Endothelial cell of umbilical vein (primary cell): ENCODE data around the gene ADIG. TPM values are rescaled to one million over a fixed set of nuclear protein-coding genes. Genes with fewer than 3 reads are reported as not detected.

Experiments
- BruUV-seq: library from RNA; stranded (reverse); fragments of 400-500 nt; replicated peaks from 2 replicates; lab custom pipeline; 2021; lab: Mats Ljungman, UMichigan
- CTCF ChIA-PET: fragments of 300-600, 350-600 bp; sonication (Branson Sonifier 250); formaldehyde crosslinking; loops from one replicate; lab custom pipeline; 2021; ENCODE audit warnings: antibody characterized with exemption, inconsistent platforms; lab: Charles Lee
- POLR2A ChIA-PET: fragments of 300-600, 350-600 bp; sonication (Branson Sonifier 250); formaldehyde crosslinking; loops from one replicate; lab custom pipeline; 2021; ENCODE audit warnings: antibody characterized with exemption, inconsistent platforms; lab: Charles Lee
- DNase-seq: peaks from one replicate; pipeline ENCODE4 v3.0.0-alpha.2; 2011; ENCODE audit warnings: low read depth, low spot score
- FAIRE-seq: peaks from 2 replicates; lab custom pipeline; 2011; peaks lifted over from hg19 to GRCh38; lab: Jason Lieb, UNC
- H2AFZ ChIP-seq: 2 replicates; pipeline ENCODE4 v1.6.0; 2012; ENCODE audit warnings: low read depth, low read length, control low read depth, inconsistent platforms
- H3K27ac ChIP-seq: 2 replicates; pipeline ENCODE4 v1.5.1; 2011; ENCODE audit warnings: low read depth, mild to moderate bottlenecking, control low read depth, low read length, moderate library complexity; ENCODE audit not compliant: insufficient read depth
- H3K27me3 ChIP-seq, 2 experiments: 2 replicates each; pipeline versions ENCODE4 v1.6.0 to v1.6.1; 2011; ENCODE audit warnings: low read length in 2 of 2, mixed read lengths in 1 of 2; ENCODE audit not compliant: control insufficient read depth in 2 of 2, insufficient read depth in 2 of 2
- H3K36me3 ChIP-seq, 2 experiments: 2 replicates in 1 of 2; 3 replicates in 1 of 2; pipeline ENCODE4 v1.5.1; 2011; ENCODE audit warnings: low read length in 2 of 2, mild to moderate bottlenecking in 1 of 2, moderate library complexity in 1 of 2; ENCODE audit not compliant: control insufficient read depth in 2 of 2, insufficient read depth in 2 of 2; ENCODE audit errors: extremely low read depth in 1 of 2
- H3K4me1 ChIP-seq: 3 replicates; pipeline ENCODE4 v1.5.1; 2011; ENCODE audit warnings: mild to moderate bottlenecking, low read length; ENCODE audit not compliant: control insufficient read depth, insufficient read depth; ENCODE audit errors: extremely low read depth
- H3K4me2 ChIP-seq: 2 replicates; pipeline ENCODE4 v1.6.1; 2011; ENCODE audit warnings: low read length, control low read depth, mixed read lengths; ENCODE audit not compliant: insufficient read depth
- H3K4me3 ChIP-seq, 3 experiments: fragments of 200-600 bp in 1 of 3; sonication (generic), shearing (Covaris generic) in 1 of 3; replicated peaks in 1 of 3; 2 replicates each; pipeline ENCODE4 v1.5.1; 2011 to 2016; ENCODE audit warnings: control low read depth in 3 of 3, low read length in 3 of 3, mild to moderate bottlenecking in 2 of 3, inconsistent platforms in 1 of 3, low read depth in 1 of 3, moderate library complexity in 1 of 3; ENCODE audit not compliant: insufficient read depth in 1 of 3
- H3K79me2 ChIP-seq: 2 replicates; pipeline ENCODE4 v1.6.0; 2012; ENCODE audit warnings: low read length, inconsistent platforms; ENCODE audit not compliant: control insufficient read depth, insufficient read depth
- H3K9ac ChIP-seq: replicated peaks from 2 replicates; pipeline ENCODE3; 2011; ENCODE audit warnings: low read length, control low read depth; ENCODE audit not compliant: insufficient read depth; ENCODE audit errors: extremely low read depth
- H3K9me1 ChIP-seq: replicated peaks from 3 replicates; pipeline ENCODE4 v1.6.0; 2011; ENCODE audit warnings: mild to moderate bottlenecking, low read length; ENCODE audit not compliant: control insufficient read depth, insufficient read depth; ENCODE audit errors: extremely low read depth
- H3K9me3 ChIP-seq: replicated peaks from 2 replicates; pipeline ENCODE4 v1.5.1; 2012; ENCODE audit warnings: low read length, inconsistent platforms; ENCODE audit not compliant: control insufficient read depth, insufficient read depth
- H4K20me1 ChIP-seq: replicated peaks from 2 replicates; pipeline ENCODE3; 2011; ENCODE audit warnings: mild to moderate bottlenecking, low read length; ENCODE audit not compliant: control insufficient read depth, insufficient read depth; ENCODE audit errors: extremely low read depth
- CTCF ChIP-seq, 2 donors: IDR thresholded peaks; 1 replicate in 1 of 2; 2 replicates in 1 of 2; pipeline ENCODE4 v1.5.1; 2011; ENCODE audit warnings: low read length in 2 of 2, mild to moderate bottlenecking in 2 of 2, moderate library complexity in 2 of 2, control low read depth in 1 of 2, inconsistent platforms in 1 of 2, low read depth in 1 of 2; ENCODE audit not compliant: insufficient read depth in 1 of 2; ENCODE audit errors: extremely low read depth in 1 of 2
- EZH2 ChIP-seq: IDR thresholded peaks from 2 replicates; pipeline ENCODE4 v1.6.1; 2012; ENCODE audit warnings: borderline replicate concordance, low read depth, mild to moderate bottlenecking, moderate library complexity, low read length, inconsistent platforms; ENCODE audit not compliant: severe bottlenecking
- FOS ChIP-seq: IDR thresholded peaks from 2 replicates; pipeline ENCODE4 v1.6.1; 2011; ENCODE audit warnings: mild to moderate bottlenecking, low read length, moderate library complexity, borderline replicate concordance; ENCODE audit not compliant: insufficient read depth
- GATA2 ChIP-seq: IDR thresholded peaks from 2 replicates; pipeline ENCODE4 v1.7.0; 2011; ENCODE audit warnings: low read depth, mild to moderate bottlenecking, moderate library complexity, mixed read lengths, low read length; ENCODE audit not compliant: insufficient read length, insufficient read depth
- JUN ChIP-seq: IDR thresholded peaks from 2 replicates; pipeline ENCODE4 v1.6.1; 2011; ENCODE audit warnings: borderline replicate concordance, low read depth; ENCODE audit not compliant: insufficient read length, insufficient read depth
- MAX ChIP-seq: IDR thresholded peaks from 2 replicates; pipeline ENCODE4 v1.6.1; 2011; ENCODE audit not compliant: insufficient read depth, insufficient read length
- MYC ChIP-seq: IDR thresholded peaks from one replicate; pipeline ENCODE4 v1.6.1; 2011; ENCODE audit warnings: mild to moderate bottlenecking, low read depth, low read length
- POLR2A ChIP-seq: IDR thresholded peaks from 2 replicates; pipeline ENCODE4 v1.6.1; 2012; ENCODE audit warnings: low read depth, mild to moderate bottlenecking, control low read depth, low read length
- POLR2AphosphoS5 ChIP-seq: IDR thresholded peaks from 2 replicates; pipeline ENCODE4 v1.6.1; 2012; ENCODE audit warnings: low read depth, mild to moderate bottlenecking, control low read depth, low read length, moderate library complexity; ENCODE audit not compliant: insufficient read depth
- dilution Hi-C: fragments of 300-500 bp; cut with MboI; formaldehyde crosslinking; loops from one replicate; pipeline ENCODE4 v1.15.0; 2019; ENCODE audit warnings: low sequenced_read_pairs; ENCODE audit not compliant: extremely low pct_ligation_motif_present
- intact Hi-C: fragments of 100-400 bp; cut with micrococcal nuclease; formaldehyde crosslinking; loops from one replicate; pipeline ENCODE4 v1.10.0; 2022
- polyA plus RNA-seq, 4 experiments: library from polyadenylated mRNA; depleted of rRNA in 3 of 4; stranded (reverse) in 3 of 4; unstranded in 1 of 4; fragments of >200 nt; gene quantifications; 2 replicates each; pipeline versions ENCODE4 v1.2.1 to v1.2.3, GENCODE V29; 2011 to 2012; ENCODE audit warnings: missing spikeins in 1 of 4
- total RNA-seq: library from RNA; stranded (reverse); gene quantifications from 2 replicates; pipeline ENCODE4 v1.2.3, GENCODE V29; 2021

Gene ADIG
- total and polyA plus RNA-seq, 2 donors (not counting 3 experiments of a cell fraction or from before 2014, with no cell fraction given): not detected

GRCh38 chr20:38609815-38610214 lies 28.8 kb downstream of the ADIG start:
- Histone ChIP-seq H3K4me3 (no peak overlapping the region), H2AFZ (no peak overlapping the region), H3K4me1 (peaks cover 6% of the 10 kb centered on the region), H3K27ac (no peak overlapping the region), H3K9me1 (no peaks in the 10 kb centered on the region), H3K4me2 (no peak overlapping the region), H4K20me1 (no peaks in the 10 kb centered on the region), H3K36me3 (no peaks in the 10 kb centered on the region), H3K27me3 (peaks cover 0 to 3% of the 10 kb centered on the region in 2 experiments), H3K9ac (no peak overlapping the region), H3K9me3 (no peaks in the 10 kb centered on the region), H3K79me2 (no peaks in the 10 kb centered on the region)
- POLR2A ChIA-PET: no interaction called here
- dilution Hi-C loops (no loop called here), intact Hi-C loops (no loop called here)
- FAIRE-seq: no peak
- no peak for DNase-seq
- CTCF ChIA-PET: no interaction called here
- TF ChIP-seq MYC (no peak), MAX (no peak), GATA2 (no peak), JUN (no peak), FOS (no peak), POLR2A (no peak), POLR2AphosphoS5 (no peak)
- BruUV-seq: no TSS peak

- no peak for FAIRE-seq
- intact Hi-C loops (no loop called here), dilution Hi-C loops (no loop called here)
- TF ChIP-seq JUN (no peak), GATA2 (no peak), MYC (no peak), POLR2AphosphoS5 (no peak), POLR2A (no peak), EZH2 (no peak), FOS (no peak), MAX (no peak), CTCF (IDR thresholded peaks at IDR 0.05; ENCODE audit: extremely low read depth in 1 of 2, insufficient read depth in 1 of 2, low read depth in 1 of 2, low read length in 2 of 2) (no peak)
- ChIA-PET CTCF (no interaction called here), POLR2A (no interaction called here)
- no peak overlapping the region for H3K4me3 ChIP-seq
- H3K9ac ChIP-seq: no peak overlapping the region
- H2AFZ ChIP-seq: no peak overlapping the region
- H3K27ac ChIP-seq: no peak overlapping the region
- no peaks in the 10 kb centered on the region for H3K4me1 ChIP-seq
- no peak for DNase-seq
- H3K9me1 ChIP-seq: no peaks in the 10 kb centered on the region
- no peaks in the 10 kb centered on the region for H4K20me1 ChIP-seq
- H3K4me2 ChIP-seq: no peak overlapping the region
- no TSS peak for BruUV-seq
- no peaks in the 10 kb centered on the region for H3K9me3 ChIP-seq
- H3K79me2 ChIP-seq: no peaks in the 10 kb centered on the region
- peaks cover 0 to 3% of the 10 kb centered on the region in 2 experiments for H3K27me3 ChIP-seq
- no peaks in the 10 kb centered on the region for H3K36me3 ChIP-seq
Measured at GRCh38 chr20:38610521-38610920, 29.5 kb downstream of the ADIG start.
